GM18517 (cell line): Measurements from ENCODE around the gene FAM156A.
"Not testable (repeated sequence)": the region's sequence is repeated elsewhere in the genome, so short reads cannot be mapped to it uniquely, and the experiment has no call there.

Experiments
- ATAC-seq: cut with Tn5 transposase; IDR thresholded peaks from one replicate; pipeline ENCODE4 v1.9.1; 2021; ENCODE audit warnings: mild to moderate bottlenecking, moderate library complexity; ENCODE audit not compliant: unreplicated experiment

FAM156A gene

GRCh38 chrX:52906072-52906471 lies 52.2 kb downstream of the FAM156A start:
- not testable (repeated sequence) for ATAC-seq

- ATAC-seq, result not testable (repeated sequence)
Observed at GRCh38 chrX:52905531-52905930, 52.8 kb downstream of the FAM156A start.
